ENCODE data around the gene REM2. TPM values are rescaled to one million over a fixed set of nuclear protein-coding genes. Genes with fewer than 3 reads are reported as not detected.

REM2 gene
- total and polyA plus RNA-seq, 4 donors: 0.88 to 0.98 (median 0.92) TPM; not detected in 1

DNA sequence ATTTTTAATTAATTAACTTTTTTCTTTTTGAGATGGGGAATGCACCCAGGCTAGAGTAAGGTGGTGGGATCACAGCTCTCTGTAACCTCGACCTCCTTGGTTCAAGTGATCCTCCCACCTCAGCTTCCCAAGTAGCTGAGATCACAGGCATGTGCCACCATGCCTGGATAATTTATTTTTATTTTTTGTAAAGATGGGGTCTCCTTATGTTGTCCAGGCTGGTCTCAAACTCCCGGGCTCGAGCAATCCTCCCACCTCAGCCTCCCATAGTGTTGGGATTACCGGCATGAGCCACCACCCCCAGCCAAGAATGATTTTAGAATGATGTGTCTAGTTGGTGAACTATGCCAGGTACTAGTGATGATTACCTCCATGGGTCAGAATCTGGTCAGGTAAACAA, 18.0 kb upstream of the REM2 start:
- ATAC-seq (ENCODE audit: insufficient read depth, low FRiP score): no peak
- TF ChIP-seq, protein P1, sequence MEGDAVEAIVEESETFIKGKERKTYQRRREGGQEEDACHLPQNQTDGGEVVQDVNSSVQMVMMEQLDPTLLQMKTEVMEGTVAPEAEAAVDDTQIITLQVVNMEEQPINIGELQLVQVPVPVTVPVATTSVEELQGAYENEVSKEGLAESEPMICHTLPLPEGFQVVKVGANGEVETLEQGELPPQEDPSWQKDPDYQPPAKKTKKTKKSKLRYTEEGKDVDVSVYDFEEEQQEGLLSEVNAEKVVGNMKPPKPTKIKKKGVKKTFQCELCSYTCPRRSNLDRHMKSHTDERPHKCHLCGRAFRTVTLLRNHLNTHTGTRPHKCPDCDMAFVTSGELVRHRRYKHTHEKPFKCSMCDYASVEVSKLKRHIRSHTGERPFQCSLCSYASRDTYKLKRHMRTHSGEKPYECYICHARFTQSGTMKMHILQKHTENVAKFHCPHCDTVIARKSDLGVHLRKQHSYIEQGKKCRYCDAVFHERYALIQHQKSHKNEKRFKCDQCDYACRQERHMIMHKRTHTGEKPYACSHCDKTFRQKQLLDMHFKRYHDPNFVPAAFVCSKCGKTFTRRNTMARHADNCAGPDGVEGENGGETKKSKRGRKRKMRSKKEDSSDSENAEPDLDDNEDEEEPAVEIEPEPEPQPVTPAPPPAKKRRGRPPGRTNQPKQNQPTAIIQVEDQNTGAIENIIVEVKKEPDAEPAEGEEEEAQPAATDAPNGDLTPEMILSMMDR (IDR thresholded peaks at IDR 0.05; ENCODE audit: control extremely low read depth, extremely low read depth): no peak
- H3K9me3 ChIP-seq (ENCODE audit: control insufficient read depth in 4 of 4, insufficient read depth in 3 of 4, low read length in 3 of 4): no peaks in the 10 kb centered on the region

DNA sequence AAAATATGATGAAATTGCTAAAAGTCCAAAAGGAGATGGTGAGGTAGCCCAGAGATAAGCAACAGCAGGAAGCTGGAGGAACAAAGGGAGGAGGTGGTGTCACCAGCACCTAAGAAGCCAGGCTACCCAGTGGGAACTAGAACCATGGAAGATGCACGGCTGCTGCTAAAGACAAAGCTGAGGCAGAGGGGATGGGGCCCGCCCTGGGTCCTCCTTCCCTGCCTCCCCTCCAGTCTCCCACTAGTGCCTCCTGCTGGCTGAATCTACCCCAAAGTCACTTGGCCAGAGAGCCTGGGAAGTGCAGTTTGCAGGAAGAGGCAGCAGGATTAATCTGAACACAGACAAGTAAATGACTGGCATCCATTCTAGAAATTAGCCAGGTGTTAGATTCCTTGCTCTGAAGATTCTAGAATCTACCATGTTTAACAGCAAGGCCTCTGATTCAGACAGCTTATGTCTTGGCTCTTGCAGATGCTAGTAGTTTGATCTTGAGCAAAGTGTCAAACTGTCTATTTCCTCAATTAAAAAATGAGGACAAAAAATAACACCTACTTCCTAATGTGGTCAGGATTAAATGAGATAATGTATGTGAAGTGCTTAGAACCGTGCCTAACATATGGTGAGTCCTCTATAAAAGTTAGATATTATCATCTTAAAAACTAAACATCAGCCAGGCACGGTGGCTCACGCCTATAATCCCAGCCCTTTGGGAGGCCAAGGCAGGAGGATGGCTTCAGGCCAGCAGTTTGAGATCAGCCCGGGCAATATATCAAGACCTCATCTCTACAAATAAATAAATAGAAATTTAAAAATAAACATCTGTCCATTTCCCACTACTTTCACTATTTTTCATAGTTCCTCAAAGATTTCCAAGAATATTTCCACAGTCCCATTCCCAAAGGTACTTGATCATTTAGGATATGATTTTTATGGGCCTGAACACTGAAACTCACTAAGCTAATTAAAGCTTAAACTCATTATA, 17.3 kb upstream of the REM2 start:
- Histone ChIP-seq H3K36me3 (ENCODE audit: control insufficient read depth in 4 of 4, insufficient read depth in 4 of 4, low read length in 4 of 4) (no peaks in the 10 kb centered on the region), H3K27me3 (ENCODE audit: control insufficient read depth in 3 of 3, insufficient read depth in 3 of 3, low read length in 2 of 3) (no peaks in the 10 kb centered on the region), H3K9me3 (ENCODE audit: control insufficient read depth in 4 of 4, insufficient read depth in 3 of 4, low read length in 3 of 4) (no peaks in the 10 kb centered on the region), H3K4me1 (ENCODE audit: control insufficient read depth in 5 of 5, insufficient read depth in 5 of 5, low read length in 5 of 5) (peaks cover 0 to 4% (median 1%) of the 10 kb centered on the region in 5 donors), H3K4me3 (no peak overlapping the region), H3K9ac (ENCODE audit: insufficient read depth in 1 of 2, low read length in 2 of 2) (peak overlapping the region in 1 of 2 donors; percentile 27), H3K27ac (ENCODE audit: low read depth in 1 of 2, low read length in 1 of 2) (no peak overlapping the region)
- DNase-seq: no peak
- TF ChIP-seq, protein P1 (IDR thresholded peaks at IDR 0.05; ENCODE audit: control extremely low read depth, extremely low read depth): no peak
- WGBS, 2 donors: 64 to 70% methylated on average over 6 of the region's 6 CpGs
- no peak for ATAC-seq (ENCODE audit: insufficient read depth, low FRiP score)

More for the DNA sequence above, 18.0 kb upstream of the REM2 start:
- Histone ChIP-seq H3K27me3 (ENCODE audit: control insufficient read depth in 3 of 3, insufficient read depth in 3 of 3, low read length in 2 of 3) (no peaks in the 10 kb centered on the region), H3K27ac (ENCODE audit: low read depth in 1 of 2, low read length in 1 of 2) (no peak overlapping the region), H3K4me3 (no peak overlapping the region), H3K36me3 (ENCODE audit: control insufficient read depth in 4 of 4, insufficient read depth in 4 of 4, low read length in 4 of 4) (no peaks in the 10 kb centered on the region), H3K9ac (ENCODE audit: insufficient read depth in 1 of 2, low read length in 2 of 2) (no peak overlapping the region), H3K4me1 (ENCODE audit: control insufficient read depth in 5 of 5, insufficient read depth in 5 of 5, low read length in 5 of 5) (peaks cover 0 to 2% (median 0%) of the 10 kb centered on the region in 5 donors)
- no peak for DNase-seq
- 85 to 92% methylated on average over 4 of the region's 4 CpGs for WGBS, 2 donors

DNA sequence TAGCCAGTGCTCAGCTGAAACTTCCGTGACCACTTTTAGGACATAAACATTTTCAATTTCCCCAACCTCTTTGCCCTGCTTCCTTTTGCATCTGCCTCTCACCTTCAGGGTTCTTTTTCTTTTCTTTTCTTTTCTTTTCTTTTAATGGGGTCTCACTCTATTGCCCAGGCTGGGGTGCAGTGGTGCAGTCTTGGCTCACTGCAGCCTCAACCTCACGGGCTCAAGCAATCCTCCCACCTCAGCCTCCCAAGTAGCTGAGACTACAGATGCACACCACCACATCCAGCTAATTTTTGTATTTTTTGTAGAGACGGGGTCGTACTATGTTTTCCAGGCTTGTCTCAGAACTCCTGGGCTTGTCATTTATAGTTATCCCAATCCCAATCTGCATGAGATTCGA, 16.1 kb upstream of the REM2 start:
- Histone ChIP-seq H3K27ac (ENCODE audit: low read depth in 1 of 2, low read length in 1 of 2) (no peak overlapping the region), H3K9ac (ENCODE audit: insufficient read depth in 1 of 2, low read length in 2 of 2) (no peak overlapping the region), H3K9me3 (ENCODE audit: control insufficient read depth in 4 of 4, insufficient read depth in 3 of 4, low read length in 3 of 4) (no peaks in the 10 kb centered on the region), H3K36me3 (ENCODE audit: control insufficient read depth in 4 of 4, insufficient read depth in 4 of 4, low read length in 4 of 4) (no peaks in the 10 kb centered on the region), H3K4me3 (no peak overlapping the region), H3K4me1 (ENCODE audit: control insufficient read depth in 5 of 5, insufficient read depth in 5 of 5, low read length in 5 of 5) (peaks cover 0 to 9% (median 1%) of the 10 kb centered on the region in 5 donors), H3K27me3 (ENCODE audit: control insufficient read depth in 3 of 3, insufficient read depth in 3 of 3, low read length in 2 of 3) (no peaks in the 10 kb centered on the region)
- no peak for DNase-seq
- TF ChIP-seq, protein P1 (IDR thresholded peaks at IDR 0.05; ENCODE audit: control extremely low read depth, extremely low read depth): no peak
- no peak for ATAC-seq (ENCODE audit: insufficient read depth, low FRiP score)
- 96 to 98% methylated on average over 5 of the region's 5 CpGs for WGBS, 2 donors

Measured in lung (tissue), 12 donors.